NAMALWA (cell line): ENCODE results near the gene ZMAT2.
"Not testable (repeated sequence)": the region's sequence is repeated elsewhere in the genome, so short reads cannot be mapped to it uniquely, and the experiment has no call there.

ENCODE experiments used
- DNase-seq: peaks from one replicate; pipeline ENCODE4 v3.0.0-alpha.2; 2015; ENCODE audit warnings: low spot score

The ZMAT2 gene

GRCh38 chr5:140700177-140701144, at the start of gene ZMAT2:
Gene ZMAT2 (plus strand): TSS chr5:140700447. CDS start chr5:140700461, 14 bp downstream.
- peak; percentile 99 for DNase-seq

GRCh38 chr5:140658870-140659269, 41.4 kb upstream of the ZMAT2 start:
- no peak for DNase-seq

- not testable (repeated sequence) for DNase-seq
Measured at GRCh38 chr5:140660371-140660770, 39.9 kb upstream of the ZMAT2 start.

- DNase-seq, result no peak
Measured at GRCh38 chr5:140664030-140664358, 36.3 kb upstream of the ZMAT2 start.

- DNase-seq, result peak; percentile 96
Measured at GRCh38 chr5:140664359-140665119, 35.7 kb upstream of the ZMAT2 start, which contains the start of gene WDR55. Gene WDR55 (plus strand): TSS chr5:140664904. CDS start chr5:140664913, 9 bp downstream.

GRCh38 chr5:140671035-140671434, 29.2 kb upstream of the ZMAT2 start:
- DNase-seq, result not testable (repeated sequence)

- no peak for DNase-seq
Measured at GRCh38 chr5:140671472-140672125, 28.6 kb upstream of the ZMAT2 start.

- no peak for DNase-seq
Measured at GRCh38 chr5:140672455-140673186, 27.6 kb upstream of the ZMAT2 start.

GRCh38 chr5:140673187-140673976, 26.9 kb upstream of the ZMAT2 start, which contains the start of gene DND1:
Gene DND1 (minus strand): TSS chr5:140673576. CDS start chr5:140673542, 34 bp downstream.
- no peak for DNase-seq

GRCh38 chr5:140674211-140674610, 26.0 kb upstream of the ZMAT2 start:
- peak; percentile 15 for DNase-seq

- DNase-seq, result no peak
Measured at GRCh38 chr5:140674629-140675028, 25.6 kb upstream of the ZMAT2 start.

GRCh38 chr5:140677947-140678346, 22.3 kb upstream of the ZMAT2 start:
- DNase-seq, result no peak

- no peak for DNase-seq
Measured at GRCh38 chr5:140678993-140679392, 21.3 kb upstream of the ZMAT2 start.

- DNase-seq, result no peak
Measured at GRCh38 chr5:140690376-140690932, 9.8 kb upstream of the ZMAT2 start.

GRCh38 chr5:140690941-140691924, 9.0 kb upstream of the ZMAT2 start, which contains the start of the genes HARS1 and HARS2:
Gene HARS1 (minus strand): TSS chr5:140691370. CDS start chr5:140691304, 66 bp downstream.
Gene HARS2 (plus strand): TSS chr5:140691455. CDS start chr5:140691649, 194 bp downstream.
- peak; percentile 90 for DNase-seq

GRCh38 chr5:140694276-140694675, 6.0 kb upstream of the ZMAT2 start:
- no peak for DNase-seq

GRCh38 chr5:140696891-140697492, 3.3 kb upstream of the ZMAT2 start:
- no peak for DNase-seq

- no peak for DNase-seq
Measured at GRCh38 chr5:140707812-140708211, 7.6 kb downstream of the ZMAT2 start.
